Activated T-cell treated with anti-CD3 and anti-CD28 coated beads for 24 hours (primary cell): ENCODE measurements around the gene IFIH1.
A peak's percentile ranks its signal among the peaks of the same experiment; 100 is the strongest.

Experiments used
- DNase-seq: peaks from one replicate; pipeline ENCODE4 v3.0.0-alpha.2; 2020; ENCODE audit warnings: low read depth

The IFIH1 gene

DNA sequence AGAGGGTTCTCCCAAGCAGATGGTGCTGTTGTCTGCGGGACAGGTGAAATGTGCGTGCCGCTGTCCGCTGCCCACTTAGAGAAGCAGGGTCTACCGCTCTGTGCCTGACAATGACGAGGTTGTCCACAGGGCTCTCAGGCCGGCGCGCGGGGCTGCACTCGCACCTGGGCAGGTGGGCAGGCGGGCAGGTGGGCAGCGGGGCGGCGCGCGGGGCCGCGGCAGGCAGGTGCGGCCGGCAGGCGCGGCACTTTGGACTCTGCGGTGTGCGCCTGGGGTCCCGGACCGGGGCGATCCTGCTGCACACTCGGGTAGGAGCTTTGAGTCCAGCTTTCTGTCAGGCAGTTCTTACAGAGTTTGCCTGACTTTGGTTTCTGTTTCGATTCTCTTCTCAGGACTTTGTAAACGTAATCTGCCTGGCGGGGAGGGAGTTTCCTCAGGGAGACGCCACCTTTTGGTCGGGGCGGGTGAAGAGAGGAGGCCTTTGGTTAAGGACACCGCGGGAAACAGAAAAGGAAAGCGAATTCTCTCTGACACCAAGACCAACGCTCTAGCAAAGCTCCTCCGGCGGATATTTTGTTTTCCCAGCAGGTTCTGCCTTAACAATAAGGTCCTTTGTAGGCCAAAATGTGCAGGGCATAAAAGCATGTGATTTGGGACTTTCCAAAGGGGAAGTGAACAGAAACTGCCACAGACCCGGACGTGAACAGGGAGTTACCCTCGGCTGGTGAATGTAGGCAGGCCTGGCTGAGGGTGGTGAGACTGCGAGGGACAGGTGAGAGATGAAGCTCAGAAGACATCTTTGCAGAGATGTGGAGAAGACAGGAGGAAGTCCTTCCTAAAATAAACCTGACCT, at the start of gene IFIH1:
IFIH1 (minus strand) TSS at position 357 of the 853 bp plus-strand sequence. CDS start 377 bp downstream, outside the sequence.
- peak; percentile 70 for DNase-seq

DNA sequence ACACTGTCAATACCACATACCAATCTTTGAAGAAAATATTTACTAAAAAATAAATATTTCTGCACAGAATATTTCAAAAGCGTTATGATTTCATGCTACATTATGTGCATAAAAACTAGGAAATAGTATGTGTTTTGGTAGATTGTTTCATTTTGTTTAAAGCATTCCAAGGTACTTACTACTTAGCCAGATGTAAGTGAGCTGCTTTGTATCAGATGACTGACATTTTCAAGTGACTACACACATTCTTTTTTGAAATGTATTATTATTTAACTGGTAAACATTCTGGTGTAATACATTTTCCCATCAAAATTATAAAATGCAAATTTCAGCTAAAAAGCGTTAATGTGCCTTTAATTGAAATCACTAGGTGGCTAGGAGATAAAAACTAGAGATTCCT, 46.9 kb upstream of the IFIH1 start:
- no peak for DNase-seq

DNA sequence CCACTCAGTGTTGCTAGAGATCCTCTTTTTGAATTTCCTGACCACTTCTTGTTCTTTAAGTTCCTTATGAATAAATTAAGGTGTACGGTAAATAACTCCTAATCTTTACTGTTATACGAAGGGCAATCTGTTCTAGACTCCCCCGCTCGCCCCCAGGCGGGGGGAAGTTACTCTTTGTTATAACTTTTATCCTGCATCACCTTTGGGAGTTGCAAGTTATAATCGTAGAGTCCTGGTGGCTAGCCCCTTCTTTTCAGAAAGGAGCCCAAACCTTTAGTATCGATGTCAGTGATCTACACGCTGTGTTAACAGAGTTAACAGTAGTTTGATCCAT, 26.1 kb upstream of the IFIH1 start:
- DNase-seq = no peak

DNA sequence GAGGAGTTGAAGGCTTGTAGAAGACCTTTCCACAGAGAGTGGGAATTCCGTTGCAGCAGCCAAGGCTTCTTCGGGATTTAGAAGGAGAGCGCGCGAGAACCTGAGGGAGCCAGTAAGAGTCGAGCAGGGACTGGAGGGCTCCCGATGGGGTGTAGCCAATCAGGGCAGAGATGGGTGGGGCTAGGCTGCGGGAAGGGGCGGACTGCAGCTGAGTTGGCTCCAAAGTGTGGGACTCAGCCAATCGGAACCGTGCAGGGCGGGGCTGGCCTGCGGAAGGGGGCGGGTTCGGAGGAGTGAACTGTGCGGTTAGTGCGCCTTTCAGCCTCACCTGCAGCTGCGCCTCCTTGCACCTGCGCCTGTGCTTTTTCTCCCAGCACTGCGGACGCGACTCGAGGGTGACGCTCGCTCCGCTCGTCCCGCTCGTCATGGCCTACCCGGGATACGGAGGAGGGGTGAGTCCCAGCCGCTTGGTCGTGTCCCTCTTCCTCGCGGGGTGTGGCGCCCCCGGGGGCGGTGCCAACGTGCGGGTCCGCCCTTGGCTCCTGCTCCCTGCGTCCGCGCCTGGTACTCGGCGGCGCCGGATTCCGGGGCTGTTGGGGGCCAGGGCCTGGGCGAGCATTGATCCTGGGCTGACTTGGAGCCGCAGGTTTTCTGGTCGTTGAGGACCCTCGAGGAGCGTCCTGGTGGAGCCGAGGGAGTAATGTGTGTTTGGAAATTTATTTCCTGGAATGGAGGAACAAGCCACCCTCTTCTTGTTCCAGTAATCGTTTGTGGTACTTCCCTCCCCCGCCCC, 25.5 kb upstream of the IFIH1 start, which contains the start of gene GCA:
GCA (plus strand) TSS at position 309 of the 793 bp plus-strand sequence; CDS start at position 426, 117 bp downstream.
- peak; percentile 97 for DNase-seq

DNA sequence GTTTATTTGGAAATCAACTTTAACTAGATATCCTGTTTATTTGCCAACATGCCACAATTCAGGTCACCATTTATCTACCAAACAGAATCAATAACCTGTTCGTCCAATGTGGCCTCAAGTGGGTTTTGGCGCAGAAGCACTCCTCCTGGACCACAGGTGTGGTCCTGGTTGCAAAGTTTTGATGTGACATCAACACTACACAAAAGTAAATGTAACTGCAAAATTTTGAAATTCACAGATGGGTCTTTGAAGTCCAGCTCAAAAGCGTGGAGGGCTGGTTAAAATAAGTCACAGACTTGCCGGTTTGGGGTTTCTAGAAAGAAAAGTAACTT, 25.0 kb upstream of the IFIH1 start:
- no peak for DNase-seq

DNA sequence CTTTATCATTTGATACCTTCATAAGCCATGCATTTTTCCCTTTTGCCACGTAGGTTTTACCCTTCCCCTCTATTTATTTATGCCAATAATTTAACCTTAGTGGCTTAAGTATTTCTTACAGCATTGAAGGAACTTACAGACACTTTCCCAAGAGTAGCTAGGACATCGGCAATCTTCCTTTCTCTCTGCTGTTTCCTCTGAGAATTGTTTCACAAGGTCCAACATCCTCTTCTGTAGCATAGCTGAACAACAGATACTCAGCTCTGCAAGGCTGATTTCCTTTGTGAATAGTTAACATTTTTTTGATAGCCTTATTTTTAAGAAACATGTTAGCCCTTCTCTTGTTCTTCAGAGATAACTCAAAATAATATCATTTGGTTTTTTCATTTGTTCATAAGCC, 24.4 kb upstream of the IFIH1 start:
- no peak for DNase-seq

DNA sequence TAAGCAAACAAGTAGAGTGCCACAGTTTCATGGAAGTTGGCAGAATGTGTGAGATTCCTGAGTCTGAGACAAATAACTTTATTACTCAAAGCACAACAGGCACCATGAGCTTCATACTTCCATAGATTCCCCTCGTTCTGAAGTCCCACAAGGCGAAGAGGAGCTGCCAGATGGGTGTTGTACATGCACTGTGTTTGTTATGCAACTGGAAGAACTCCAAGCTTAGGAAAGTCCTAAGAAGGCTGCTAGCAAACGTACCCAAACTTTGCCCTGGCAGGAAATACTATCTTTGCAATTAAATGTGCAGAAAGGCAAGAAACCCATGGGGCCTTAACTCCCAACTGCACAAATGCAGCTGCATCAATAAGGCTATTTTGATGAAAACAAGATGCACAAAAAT, 23.8 kb upstream of the IFIH1 start:
- DNase-seq = no peak

DNA sequence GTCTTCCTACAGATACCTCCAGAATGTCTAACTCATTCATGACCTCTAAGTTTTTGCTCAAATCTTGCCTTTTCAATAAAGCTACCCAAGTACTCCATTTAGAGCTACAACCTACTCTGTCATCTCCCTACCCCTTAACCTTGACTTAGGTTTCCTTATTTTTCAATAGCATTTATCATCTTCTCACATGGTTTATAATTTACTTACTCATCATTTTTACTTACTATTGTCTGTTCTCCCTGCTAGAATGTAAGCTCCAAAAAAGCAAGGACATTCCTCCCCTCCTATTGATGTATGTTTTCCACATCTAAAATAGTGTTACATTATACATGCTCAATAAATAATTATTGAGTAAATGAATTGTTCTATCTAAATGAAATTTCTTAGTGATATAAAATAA, 22.3 kb upstream of the IFIH1 start:
- DNase-seq = no peak

DNA sequence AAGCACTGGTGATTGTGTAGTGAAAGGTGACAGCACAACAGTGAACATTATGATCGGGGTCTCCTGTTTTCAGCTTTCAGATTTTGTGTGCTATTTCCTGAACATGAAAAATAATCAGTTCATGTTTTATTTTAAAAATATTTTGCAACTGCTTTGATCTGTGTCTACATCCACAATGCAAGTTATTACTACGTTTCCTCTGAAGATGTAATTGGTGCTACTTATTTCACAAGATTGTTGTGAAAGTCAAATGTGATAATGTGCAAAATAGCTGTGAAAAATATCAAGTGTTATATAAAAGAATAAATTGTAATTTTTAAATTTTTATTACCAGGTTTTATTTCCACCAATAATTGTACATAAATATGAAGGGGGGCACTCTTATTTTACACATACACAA, 19.4 kb upstream of the IFIH1 start:
- DNase-seq = no peak

DNA sequence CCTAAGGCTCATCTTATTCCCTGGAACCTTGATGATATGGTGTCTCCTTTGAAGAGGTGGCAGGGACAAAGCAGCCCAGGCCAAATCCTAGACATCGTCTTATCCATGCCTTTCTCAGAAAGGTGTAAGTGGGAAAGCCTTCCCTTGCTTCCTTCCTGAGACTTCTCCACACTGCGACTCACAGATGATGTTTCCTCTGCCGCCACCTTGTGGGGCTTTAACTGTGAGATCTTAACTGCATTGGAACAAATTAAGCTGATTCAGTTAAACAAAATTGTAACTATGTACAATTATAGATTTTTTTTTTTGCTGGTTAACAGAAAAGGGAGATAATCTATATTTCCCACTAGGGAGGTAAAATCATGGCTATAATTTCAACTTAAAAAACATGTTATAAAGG, 15.5 kb upstream of the IFIH1 start:
- DNase-seq = no peak

DNA sequence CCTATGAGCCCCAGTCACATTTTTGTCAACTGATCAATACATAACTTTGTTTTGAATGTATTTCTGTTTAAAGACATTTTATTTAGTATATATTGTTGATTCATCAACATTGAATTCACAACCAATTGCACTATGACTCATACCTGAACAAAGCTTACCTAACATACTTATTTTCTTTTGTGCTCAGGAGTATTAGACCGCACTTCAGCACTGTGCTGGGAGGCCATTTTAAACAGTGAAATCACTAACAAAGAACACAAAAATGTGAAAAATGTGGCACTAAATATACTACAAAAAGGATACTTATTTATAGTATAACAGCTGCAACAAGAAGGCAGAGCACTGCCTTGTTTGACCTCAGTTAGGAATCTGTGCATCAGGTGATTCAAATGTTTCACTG, 12.4 kb upstream of the IFIH1 start:
- DNase-seq = no peak

DNA sequence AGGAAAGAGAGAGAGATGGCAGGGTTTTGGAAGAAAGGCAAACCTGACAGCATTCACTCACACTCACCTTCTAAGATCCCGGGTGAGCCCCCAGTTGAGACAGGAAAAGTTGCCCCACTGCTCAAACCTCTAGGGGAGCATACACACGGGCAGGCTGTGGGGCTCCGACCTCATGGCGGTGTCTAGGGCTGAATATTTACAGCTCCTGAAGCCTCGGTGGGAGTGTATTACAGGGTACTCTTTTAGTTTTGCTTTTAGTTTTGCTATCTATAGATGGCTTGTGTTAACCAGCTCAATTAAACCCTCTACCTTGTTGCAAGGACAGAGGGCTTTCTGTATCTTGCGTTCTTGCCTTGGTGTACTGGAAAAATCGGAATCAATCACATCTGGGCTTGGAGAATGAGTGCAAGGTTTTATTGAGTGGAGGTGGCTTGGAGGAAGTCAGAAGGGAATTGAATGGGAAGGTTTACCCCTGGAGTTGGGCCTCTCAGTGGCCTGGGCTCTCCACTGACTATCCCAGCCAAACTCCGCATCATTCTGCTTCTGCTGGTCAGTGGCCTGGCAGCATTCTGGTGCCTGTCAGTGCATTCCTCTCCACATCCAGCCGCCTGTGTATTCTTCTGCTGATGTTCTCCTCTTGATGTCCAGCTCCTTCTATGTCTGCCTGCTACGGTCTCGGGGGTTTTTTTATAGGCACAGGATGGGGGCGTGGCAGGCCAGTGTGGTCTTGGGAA, 10.1 kb upstream of the IFIH1 start:
- DNase-seq = no peak

DNA sequence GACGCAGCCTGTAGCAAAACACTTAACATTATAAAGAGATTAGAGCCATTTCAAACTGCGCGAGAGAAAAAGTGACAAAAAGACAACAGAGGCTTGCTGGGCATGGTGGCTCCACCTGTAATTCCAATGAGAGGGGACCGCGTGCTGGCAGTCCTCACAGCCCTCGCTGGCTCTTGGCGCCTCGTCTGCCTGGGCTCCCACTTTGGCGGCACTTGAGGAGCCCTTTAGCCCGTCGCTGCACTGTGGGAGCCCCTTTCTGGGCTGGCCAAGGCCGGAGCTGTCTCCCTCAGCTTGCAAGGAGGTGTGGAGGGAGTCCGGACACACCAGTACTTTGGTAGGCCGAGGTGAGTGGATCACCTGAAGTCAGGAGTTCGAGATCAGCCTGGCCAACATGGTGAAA, 9.3 kb upstream of the IFIH1 start:
- no peak for DNase-seq

DNA sequence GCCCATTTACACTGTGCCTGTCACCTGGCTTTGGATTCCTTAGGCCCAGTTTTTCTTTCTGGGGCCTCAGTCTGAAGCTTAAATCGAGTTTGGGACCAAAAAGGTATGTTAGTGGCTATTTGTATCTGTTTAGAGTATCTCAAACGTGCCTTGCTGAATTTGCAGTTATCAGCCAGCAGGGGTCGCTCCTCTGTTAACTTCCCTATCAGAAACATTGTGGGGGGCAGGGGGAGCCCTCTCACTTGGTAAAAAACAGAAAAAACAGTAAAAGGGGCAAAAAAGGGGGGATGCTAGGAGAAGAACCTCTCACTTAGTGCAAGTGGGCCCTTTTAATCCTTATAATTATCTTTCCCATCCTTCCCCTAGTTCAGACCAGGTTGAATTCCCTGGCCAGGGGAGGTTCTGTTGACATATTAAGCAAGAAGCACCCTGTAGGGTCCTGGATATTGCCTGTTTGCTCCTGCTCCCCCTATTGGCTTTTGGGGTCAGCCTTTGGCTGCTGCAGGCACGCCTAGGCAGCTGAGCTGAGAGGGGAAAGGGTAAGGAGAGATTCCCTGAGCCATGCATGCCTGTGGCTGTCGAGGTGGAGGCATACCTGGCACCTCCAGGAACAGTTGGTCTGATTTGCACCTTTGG, 8.8 kb upstream of the IFIH1 start:
- DNase-seq = no peak

DNA sequence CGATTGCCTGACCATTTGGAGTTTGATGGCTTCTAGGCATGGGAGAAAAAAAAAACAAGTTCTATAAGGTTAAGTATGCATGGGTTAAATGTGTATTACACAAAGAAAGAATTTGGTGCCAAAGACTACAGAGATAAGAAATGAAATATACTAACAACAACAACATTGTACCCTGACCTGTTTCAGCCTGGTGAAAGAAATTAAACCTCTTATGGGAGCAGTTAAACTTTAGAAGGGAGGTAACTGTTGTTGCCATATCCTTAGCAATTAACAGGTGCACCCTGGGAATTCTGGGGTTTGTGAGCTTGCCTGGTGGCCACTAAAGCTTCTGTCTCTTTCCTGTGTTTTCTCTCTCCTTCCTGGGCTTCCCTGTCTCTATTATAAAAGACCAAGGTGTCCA, 6.5 kb upstream of the IFIH1 start:
- DNase-seq = no peak

DNA sequence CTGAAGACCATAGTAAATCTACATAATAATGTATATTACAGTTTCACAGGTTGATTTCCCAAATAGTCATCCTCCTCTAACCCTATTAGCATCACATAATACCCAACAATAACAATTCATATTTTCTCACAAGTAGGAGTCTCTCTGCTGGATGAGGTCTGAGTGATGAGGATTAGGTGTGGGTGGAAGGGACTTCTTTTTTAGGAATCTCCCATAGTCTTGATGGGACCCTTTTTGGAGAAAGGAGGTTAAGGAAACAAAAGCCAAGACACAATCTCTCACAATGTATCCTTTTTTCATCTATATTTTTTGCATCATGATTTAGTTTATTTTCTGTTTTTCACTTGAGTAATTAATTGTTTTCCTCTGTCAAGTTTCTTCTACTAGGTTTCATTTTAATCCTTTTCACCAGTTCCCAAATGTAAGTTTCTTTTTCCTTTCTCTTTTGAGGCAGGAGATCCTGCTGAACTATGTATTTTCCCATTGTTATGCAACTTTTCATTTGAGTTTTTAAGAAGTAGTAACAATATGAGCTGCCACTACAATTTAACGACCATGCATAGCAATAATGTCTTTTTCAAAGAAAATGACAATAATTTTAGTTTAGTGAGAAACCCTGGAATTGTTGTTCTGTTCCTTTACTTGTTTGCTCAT, 2.5 kb upstream of the IFIH1 start:
- no peak for DNase-seq

DNA sequence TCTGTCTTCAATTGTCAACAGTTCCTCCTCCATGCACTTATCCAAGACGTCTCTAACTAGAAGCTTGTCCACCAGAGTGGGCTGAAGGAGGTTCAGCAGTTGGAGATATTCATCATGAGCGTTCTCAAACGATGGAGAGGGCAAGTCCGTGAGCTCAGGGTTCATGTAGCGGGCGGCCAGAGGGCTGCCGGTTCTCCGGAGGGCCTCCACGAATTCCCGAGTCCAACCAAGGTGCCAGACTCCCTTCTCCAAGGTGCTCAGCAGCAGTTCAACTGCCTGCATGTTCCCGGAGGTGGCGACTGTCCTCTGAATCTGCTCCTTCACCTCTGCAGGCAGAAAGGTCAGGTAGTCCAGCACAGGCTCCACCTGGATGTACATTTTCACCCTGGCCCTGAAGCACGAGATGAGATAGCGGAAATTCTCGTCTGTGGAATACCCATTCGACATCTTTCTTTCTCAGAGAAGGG, 590 bp downstream of the IFIH1 start:
- DNase-seq = peak; percentile 16

DNA sequence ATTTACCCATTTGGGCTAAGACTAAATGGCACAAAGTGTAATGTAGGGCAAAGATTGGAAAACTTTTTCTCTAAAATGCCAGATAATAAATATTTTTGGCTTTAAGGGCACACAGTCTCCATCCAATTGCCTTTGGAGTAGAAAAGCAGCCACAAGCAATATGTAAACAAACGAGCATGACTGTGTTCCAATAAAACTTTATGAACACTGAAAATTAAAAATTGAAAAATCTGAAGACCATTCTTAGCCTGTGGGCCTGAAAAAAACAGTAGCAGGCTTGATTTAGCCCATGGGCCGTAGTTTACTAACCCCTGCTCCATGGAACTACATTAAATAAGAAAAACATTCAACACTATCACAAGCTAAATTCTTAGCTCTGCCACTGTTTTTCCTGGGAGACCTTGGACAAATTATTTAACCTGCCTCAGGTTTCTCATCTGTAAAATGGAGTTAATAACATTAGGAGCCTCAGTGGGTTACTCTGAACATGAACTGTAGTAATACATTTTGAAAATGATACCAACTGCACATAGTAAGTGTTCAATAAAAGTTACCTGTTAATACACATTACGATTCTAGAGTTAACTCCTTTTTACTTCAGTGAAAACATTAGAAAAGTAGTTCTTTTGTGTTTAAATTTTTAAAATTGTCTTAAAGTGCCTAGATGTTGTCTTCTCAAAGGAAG, 1.3 kb downstream of the IFIH1 start:
- DNase-seq = no peak

DNA sequence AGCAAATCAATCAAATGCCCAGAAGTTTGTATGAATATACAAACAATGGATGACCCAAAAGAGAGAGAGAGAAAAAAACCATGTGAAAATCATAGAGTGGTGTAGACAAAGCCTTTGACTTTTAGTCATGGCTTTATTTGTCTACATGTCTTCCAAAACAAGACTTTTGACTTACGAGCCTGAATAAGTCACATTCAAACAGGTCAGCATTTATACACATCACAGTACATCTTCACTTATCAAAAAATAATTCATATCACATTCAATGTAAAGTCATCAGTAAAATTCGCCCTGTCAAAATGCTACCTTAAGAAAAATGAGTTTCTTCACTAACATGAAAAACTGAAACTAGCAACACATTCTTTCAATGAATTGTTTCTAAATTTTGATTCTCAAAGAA, 1.9 kb downstream of the IFIH1 start:
- DNase-seq = no peak

DNA sequence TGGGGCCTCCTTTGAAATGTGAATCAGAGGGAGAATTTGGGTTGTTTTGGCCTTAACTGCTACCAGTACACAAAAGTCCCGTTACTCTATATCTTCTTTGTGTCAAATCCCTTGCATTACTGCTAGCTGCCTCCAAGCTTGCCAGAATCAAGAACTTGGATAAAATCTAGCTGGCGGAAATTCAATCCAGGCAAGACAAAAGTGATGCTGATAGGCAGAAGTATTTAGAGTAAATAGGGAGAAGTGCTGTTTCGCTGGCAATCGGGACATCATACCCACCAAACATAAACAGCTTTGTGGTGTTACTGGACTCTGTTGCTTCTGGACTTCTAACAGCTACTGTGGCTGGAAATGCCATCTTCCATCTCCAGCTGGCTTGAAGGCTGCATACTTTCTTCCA, 2.5 kb downstream of the IFIH1 start:
- DNase-seq = no peak

DNA sequence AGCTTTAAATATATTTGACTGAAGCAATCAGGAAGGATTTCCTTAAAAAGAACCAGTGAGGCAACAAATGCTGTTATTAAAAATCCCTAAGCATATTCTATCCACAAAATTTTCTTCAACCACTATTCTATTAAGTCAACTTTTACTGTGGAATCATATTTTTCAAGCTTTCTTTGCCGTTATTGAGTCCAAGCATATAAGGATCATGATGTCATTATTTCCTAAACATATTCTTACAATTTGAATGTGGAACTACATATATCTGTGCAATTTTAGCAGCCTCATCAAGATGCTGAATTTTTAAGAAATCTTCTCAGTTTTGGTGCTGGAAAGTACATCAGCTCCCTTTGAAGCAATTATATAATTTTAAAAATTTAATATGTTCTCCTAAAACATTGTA, 5.6 kb downstream of the IFIH1 start:
- DNase-seq = no peak
